NCI-H510A treated with DMSO at 0.1 percent for 48 hours (cell line): Measurements from ENCODE around the gene PTPN20.
"Not testable (repeated sequence)": the region's sequence is repeated elsewhere in the genome, so short reads cannot be mapped to it uniquely, and the experiment has no call there.

Experiments
- DNase-seq: peaks from one replicate; lab custom pipeline; 2025; lab: John Stamatoyannopoulos, UW

Gene PTPN20, protein sequence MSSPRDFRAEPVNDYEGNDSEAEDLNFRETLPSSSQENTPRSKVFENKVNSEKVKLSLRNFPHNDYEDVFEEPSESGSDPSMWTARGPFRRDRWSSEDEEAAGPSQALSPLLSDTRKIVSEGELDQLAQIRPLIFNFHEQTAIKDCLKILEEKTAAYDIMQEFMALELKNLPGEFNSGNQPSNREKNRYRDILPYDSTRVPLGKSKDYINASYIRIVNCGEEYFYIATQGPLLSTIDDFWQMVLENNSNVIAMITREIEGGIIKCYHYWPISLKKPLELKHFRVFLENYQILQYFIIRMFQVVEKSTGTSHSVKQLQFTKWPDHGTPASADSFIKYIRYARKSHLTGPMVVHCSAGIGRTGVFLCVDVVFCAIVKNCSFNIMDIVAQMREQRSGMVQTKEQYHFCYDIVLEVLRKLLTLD

GRCh38 chr10:46911144-46911876, at the start of gene PTPN20:
TSS of gene PTPN20 (plus strand) at chr10:46911428. CDS start at chr10:46932500, 21,072 bp downstream.
- DNase-seq = not testable (repeated sequence)

GRCh38 chr10:46869716-46870115, 41.5 kb upstream of the PTPN20 start:
- DNase-seq = not testable (repeated sequence)

- DNase-seq = not testable (repeated sequence)
These were observed 39.6 kb upstream of the PTPN20 start for GRCh38 chr10:46871583-46871982.

- not testable (repeated sequence) for DNase-seq
These were observed 35.9 kb upstream of the PTPN20 start for GRCh38 chr10:46875304-46875703.

DNA sequence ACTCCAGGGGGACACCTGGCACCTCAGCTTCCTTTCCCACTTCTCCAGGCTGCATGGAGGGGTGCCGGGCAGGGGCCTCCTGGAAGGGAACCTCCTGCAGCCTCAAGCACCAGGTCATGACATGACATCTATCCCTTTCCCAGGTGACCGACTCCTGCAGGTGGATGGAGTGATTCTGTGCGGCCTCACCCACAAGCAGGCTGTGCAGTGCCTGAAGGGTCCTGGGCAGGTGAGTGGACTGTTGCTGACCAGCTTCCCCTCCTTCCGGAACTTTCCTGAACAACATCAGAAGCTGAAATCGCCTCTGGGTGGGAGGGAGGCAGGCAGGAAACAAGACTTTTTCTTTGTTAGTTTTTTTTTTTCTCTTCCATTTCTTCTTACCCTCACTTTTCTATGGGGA, 34.5 kb upstream of the PTPN20 start:
- not testable (repeated sequence) for DNase-seq

GRCh38 chr10:46878761-46879160, 32.5 kb upstream of the PTPN20 start:
- not testable (repeated sequence) for DNase-seq

- DNase-seq = not testable (repeated sequence)
These were observed 20.2 kb upstream of the PTPN20 start for GRCh38 chr10:46890813-46891611.

GRCh38 chr10:46896762-46897692, 14.2 kb upstream of the PTPN20 start:
- DNase-seq = not testable (repeated sequence)

DNA sequence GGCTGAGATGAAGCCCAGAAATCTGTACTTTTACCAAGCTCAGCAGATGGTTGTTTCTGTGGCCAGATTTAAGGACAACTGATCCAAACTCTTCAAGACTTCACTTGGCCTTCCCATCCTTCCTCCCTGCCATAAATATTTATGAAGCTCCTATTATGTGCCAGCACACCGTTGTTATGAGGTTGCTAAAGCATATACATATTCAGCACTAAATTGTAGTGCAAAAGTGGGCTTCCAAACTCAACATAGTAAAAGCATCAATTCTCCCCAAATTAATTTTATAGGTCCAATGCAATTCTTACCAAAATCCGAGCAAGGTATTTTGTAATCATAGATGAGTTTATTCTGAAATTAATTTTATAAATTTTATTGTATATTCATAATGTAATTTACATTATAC, 10.0 kb upstream of the PTPN20 start:
- not testable (repeated sequence) for DNase-seq

- DNase-seq = not testable (repeated sequence)
These were observed 7.4 kb upstream of the PTPN20 start for GRCh38 chr10:46903874-46904273.

- DNase-seq = not testable (repeated sequence)
These were observed 4.9 kb upstream of the PTPN20 start for GRCh38 chr10:46906359-46906758.

DNA sequence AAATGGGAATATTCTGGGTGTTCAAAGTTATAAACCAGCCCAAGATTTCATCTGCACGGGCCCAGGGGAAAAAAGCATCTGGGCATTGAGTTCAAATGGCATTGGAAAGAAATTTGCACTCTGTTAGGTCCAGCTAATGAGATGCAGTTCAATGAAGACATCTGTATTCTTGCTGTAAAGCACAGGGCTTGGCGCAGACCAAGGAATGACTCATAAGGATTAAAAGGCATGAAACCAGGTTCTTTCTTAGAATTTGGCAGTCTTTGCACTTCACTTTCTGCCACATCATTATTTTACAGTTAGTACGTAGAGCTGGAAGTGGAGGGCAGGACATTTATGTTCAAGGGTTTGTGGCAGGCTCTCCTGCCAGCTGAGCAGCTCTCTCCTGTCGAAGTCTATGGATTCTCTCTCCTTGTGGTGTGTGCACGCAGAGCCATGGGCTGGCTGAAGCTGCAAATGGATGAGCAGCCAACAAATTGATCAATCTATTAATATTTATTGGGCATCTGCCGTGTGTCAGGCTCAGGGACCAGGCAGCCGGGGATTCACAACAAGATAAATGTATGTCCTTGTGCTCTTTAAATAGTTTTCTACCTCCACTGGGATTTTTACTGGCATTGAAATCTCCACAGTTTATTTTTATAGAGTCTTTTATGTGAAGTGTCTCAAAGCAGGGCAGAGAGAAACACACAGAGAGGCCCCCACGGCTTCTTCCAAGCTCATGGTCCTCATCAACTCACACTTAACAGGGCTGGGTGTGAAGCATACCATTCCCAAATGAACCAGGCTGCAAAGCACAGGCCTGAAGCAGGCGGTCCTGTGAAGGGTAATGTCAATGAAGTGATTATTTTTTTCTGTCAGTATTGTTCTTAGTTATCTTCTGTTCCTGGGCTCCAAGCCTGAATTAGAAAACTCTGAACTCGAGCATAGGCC, 3.8 kb upstream of the PTPN20 start:
- not testable (repeated sequence) for DNase-seq

- DNase-seq = not testable (repeated sequence)
These were observed 11.3 kb downstream of the PTPN20 start for GRCh38 chr10:46922498-46922897.

DNA sequence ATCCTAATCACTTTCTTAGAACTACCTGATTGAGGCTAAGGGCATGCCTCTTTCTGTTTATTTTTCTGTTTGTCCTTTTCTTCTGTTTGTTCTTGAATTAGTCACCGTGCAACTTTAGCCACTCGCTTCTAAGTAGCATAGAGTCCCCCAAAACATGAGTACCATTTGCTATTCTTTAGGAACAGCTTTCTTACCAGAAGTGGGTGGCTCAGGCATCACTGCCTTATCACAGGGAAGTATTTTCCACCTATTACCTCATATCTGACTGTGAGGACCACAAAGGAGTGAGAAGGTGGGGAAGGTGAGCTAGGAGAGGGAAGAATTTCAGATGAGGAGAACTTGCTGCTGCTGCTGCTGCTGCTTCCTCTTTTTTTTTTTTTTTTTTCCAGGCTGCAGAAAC, 13.9 kb downstream of the PTPN20 start:
- DNase-seq = not testable (repeated sequence)

DNA sequence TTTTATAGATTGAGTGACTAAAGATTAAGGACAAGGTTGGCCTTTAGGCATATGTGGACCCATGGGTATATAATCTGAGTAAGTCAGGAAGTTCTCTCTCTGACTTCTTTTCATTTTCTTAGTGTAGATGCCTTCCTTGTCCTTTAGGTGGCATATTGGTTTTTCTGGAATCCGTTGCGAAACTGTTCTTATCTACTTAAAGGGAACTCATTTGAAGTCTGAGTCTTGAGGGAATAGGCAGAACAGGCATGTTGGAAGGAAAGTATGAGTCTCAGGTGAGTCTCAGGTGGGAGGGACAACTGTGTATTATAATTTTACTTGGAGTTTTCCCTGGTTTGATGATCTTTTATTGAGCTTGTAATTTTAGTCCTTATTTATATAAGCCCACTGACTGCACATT, 14.6 kb downstream of the PTPN20 start:
- DNase-seq = not testable (repeated sequence)

- not testable (repeated sequence) for DNase-seq
These were observed 17.6 kb downstream of the PTPN20 start for GRCh38 chr10:46928810-46929209.

- DNase-seq = not testable (repeated sequence)
These were observed 21.2 kb downstream of the PTPN20 start for GRCh38 chr10:46932383-46932782.

- DNase-seq = not testable (repeated sequence)
These were observed 29.9 kb downstream of the PTPN20 start for GRCh38 chr10:46941091-46941490.

DNA sequence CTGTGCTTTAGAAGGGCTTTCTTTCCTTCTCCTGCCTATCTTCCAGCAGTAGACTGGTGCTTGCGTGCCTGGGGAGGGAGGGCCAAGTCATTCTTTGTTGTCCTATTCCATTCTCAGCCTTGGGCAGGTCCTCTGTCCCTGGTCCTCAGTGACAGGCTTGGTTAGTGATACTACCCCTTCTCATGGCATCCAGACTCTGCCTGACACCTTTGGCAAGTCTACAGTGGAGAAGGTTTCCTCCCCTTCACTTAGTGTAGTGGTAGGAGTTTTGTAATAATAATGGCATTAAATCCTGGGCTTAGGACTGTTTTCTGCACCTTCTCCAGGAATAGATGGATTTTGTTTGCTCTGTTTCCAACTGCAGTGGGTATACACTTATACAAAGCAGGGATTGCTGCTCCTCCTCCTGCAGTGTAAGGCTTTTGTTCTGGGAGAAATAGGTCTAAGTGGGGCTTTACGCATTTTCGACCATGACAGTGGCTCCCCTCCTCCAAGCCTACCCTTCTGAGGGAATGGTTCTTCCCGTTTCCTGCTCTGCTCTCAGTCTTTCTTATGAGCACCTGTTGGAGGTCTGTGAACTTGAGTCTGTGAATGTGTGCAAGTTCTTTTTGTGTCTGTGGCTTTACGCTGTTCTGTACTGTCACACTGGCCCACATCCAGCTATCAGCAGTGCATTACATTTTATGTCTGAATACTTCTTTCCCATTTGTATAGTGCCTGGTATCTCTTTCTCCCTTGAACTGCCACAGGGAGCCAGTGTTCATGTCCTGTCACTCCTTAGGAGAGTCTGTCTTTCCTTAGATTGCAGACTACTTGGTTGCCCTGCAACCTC, 37.7 kb downstream of the PTPN20 start:
- DNase-seq = not testable (repeated sequence)
